Right atrium auricular region (tissue), 2 donors: Measurements from ENCODE around the gene DSE. TPM values are rescaled to one million over a fixed set of nuclear protein-coding genes. Genes with fewer than 3 reads are reported as not detected.

Experiments
- DNase-seq: peaks from one replicate; pipeline ENCODE4 v3.0.0-alpha.2; 2019; ENCODE audit warnings: low spot score
- H3K27ac ChIP-seq, 2 donors: fragments of 200-600 bp; sonication (generic); 1 replicate in 1 of 2; 2 replicates in 1 of 2; pipeline ENCODE4 v1.5.1; 2016 to 2019
- H3K27me3 ChIP-seq, 2 donors: fragments of 200-600 bp; sonication (generic); one replicate each; pipeline versions ENCODE4 v1.5.1 to v1.6.0; 2017 to 2019
- H3K36me3 ChIP-seq: fragments of 200-600 bp; sonication (generic); one replicate; pipeline ENCODE4 v1.5.1; 2016
- H3K4me1 ChIP-seq, 2 donors: fragments of 200-600 bp; sonication (generic); one replicate each; pipeline versions ENCODE4 v1.5.1 to v1.6.0; 2017 to 2019
- H3K4me3 ChIP-seq, 2 donors: fragments of 200-600 bp; sonication (generic); 1 replicate in 1 of 2; 2 replicates in 1 of 2; pipeline ENCODE4 v1.5.1; 2017 to 2019; ENCODE audit warnings: mild to moderate bottlenecking in 1 of 2, moderate library complexity in 1 of 2
- H3K9me3 ChIP-seq, 2 donors: fragments of 200-600 bp; sonication (generic); one replicate each; pipeline ENCODE4 v1.5.1; 2019
- CTCF ChIP-seq, 2 donors: fragments of 200-600 bp; sonication (generic); IDR thresholded peaks; one replicate each; pipeline ENCODE4 v1.5.1; 2019; ENCODE audit warnings: antibody characterized with exemption in 2 of 2
- total RNA-seq, 2 donors: library from RNA; depleted of rRNA; stranded (reverse); fragments of >200 nt; gene quantifications; one replicate each; pipeline ENCODE4 v1.1.0, GENCODE V29; 2016

Gene DSE
- total RNA-seq, 2 donors from 2014 or later = 19.4 to 31.7 TPM

DNA sequence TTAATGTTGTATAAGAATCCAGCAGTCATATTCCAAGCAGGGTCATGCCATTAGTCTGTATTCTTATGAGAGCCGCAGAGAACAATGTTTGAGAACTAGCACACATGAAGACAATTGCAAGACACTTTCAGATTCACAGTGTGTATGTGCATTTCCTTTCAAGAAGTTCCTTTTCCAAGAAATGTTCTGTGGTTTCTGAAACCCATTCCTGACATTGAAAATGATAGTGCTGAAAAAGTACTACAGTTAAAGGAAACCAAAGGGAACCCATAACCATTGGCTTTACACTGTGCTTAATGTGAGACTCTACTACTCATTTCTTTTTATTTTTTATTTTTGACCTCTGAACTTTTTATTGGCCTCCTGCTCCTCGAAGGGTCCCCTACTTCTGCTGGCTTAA, 86.2 kb downstream of the DSE start:
- no peak overlapping the region for H3K27ac ChIP-seq
- no peak for DNase-seq
- no peaks in the 10 kb centered on the region for H3K9me3 ChIP-seq
- no peak overlapping the region for H3K4me3 ChIP-seq
- H3K4me1 ChIP-seq = no peaks in the 10 kb centered on the region
- H3K36me3 ChIP-seq = no peaks in the 10 kb centered on the region
- TF ChIP-seq CTCF (IDR thresholded peaks at IDR 0.05) = no peak
- H3K27me3 ChIP-seq = no peaks in the 10 kb centered on the region

DNA sequence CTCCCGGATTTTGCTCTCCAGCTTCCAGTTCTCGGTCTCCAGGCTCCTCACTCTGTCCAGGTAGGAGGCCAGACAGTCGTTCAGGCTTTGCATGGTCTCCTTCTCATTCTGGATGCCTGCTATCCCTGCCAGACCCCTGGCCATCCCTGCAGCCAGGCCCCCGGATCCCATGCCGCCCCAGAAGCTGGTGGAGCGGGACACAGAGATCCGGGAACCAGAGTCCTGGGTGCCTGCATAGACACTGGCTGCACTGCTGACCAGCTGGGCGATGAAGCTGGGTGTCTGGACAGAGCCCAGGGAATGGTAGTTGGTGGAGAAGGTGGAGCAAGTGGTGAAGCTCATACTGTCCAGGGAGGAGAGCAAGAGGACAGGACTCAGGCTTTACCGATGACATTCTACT, 87.5 kb downstream of the DSE start:
- Histone ChIP-seq H3K4me1 (no peaks in the 10 kb centered on the region), H3K36me3 (no peaks in the 10 kb centered on the region), H3K27ac (no peak overlapping the region), H3K27me3 (no peaks in the 10 kb centered on the region), H3K9me3 (no peaks in the 10 kb centered on the region), H3K4me3 (no peak overlapping the region)
- no peak for TF ChIP-seq CTCF (IDR thresholded peaks at IDR 0.05)
- DNase-seq = no peak

DNA sequence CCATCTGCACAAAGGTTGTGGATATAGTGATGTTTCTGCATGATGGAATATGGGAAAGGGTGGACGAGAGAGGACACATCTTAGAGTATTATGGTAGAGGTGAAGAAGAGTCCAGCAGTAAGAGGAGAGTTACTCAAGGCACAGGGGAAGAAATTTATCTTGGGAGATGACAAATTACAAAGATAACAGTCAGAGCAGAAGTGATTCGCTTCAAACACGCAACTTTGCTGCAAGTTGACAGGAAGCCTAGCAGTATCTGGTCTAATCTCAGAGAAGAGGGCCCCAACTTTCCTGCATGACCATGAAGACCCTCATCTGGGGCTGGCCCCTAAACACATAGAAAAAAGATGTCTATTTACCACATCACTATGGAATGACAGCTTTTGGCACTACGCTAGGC, 89.2 kb downstream of the DSE start:
- Histone ChIP-seq H3K27ac (no peak overlapping the region), H3K36me3 (no peaks in the 10 kb centered on the region), H3K4me1 (no peaks in the 10 kb centered on the region), H3K4me3 (no peak overlapping the region), H3K9me3 (no peaks in the 10 kb centered on the region), H3K27me3 (no peaks in the 10 kb centered on the region)
- DNase-seq = no peak
- no peak for TF ChIP-seq CTCF (IDR thresholded peaks at IDR 0.05)

DNA sequence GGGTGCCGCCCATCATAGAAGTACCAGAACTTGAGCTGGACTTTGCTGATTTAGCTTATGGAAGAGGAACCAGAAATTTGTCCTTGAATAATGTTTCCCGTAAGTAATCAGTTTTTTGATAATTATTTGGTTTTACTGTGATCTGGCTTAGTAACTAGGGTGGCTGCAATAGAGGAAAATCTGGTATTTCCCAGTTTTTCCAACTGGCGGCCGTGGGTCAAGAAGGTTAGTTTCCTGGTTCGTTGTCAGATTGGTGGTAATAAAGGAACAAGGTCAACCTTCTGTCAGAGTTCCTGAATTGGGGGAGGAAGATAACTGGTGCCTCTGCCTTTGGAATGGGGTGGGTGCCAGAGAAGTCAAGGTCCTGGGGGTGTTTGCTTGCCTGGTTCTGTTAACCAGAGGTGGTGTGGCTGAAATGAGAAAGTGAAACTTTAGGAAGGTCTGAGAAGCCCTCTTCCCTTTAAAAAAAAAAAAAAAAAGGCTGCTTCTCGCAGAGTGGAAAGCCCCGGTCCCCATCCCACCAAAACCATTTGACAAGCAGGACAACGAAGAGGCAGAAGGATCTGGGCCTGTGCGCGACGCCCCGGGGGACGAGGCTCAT, 90.7 kb downstream of the DSE start, which contains the start of gene CALHM6:
Gene CALHM6, plus strand, starts transcription at position 45 of the 601 bp plus-strand sequence. Its CDS starts 555 bp downstream, at position 600.
- DNase-seq = no peak
- no peaks in the 10 kb centered on the region for H3K36me3 ChIP-seq
- no peak for TF ChIP-seq CTCF (IDR thresholded peaks at IDR 0.05)
- no peaks in the 10 kb centered on the region for H3K27me3 ChIP-seq
- peak within 1 kb of the TSS; percentile 21 to 57 for H3K4me3 ChIP-seq
- no peaks in the 10 kb centered on the region for H3K9me3 ChIP-seq
- no peaks in the 10 kb centered on the region for H3K4me1 ChIP-seq
- peak within 1 kb of the TSS in 1 of 2 donors; percentile 26 for H3K27ac ChIP-seq

DNA sequence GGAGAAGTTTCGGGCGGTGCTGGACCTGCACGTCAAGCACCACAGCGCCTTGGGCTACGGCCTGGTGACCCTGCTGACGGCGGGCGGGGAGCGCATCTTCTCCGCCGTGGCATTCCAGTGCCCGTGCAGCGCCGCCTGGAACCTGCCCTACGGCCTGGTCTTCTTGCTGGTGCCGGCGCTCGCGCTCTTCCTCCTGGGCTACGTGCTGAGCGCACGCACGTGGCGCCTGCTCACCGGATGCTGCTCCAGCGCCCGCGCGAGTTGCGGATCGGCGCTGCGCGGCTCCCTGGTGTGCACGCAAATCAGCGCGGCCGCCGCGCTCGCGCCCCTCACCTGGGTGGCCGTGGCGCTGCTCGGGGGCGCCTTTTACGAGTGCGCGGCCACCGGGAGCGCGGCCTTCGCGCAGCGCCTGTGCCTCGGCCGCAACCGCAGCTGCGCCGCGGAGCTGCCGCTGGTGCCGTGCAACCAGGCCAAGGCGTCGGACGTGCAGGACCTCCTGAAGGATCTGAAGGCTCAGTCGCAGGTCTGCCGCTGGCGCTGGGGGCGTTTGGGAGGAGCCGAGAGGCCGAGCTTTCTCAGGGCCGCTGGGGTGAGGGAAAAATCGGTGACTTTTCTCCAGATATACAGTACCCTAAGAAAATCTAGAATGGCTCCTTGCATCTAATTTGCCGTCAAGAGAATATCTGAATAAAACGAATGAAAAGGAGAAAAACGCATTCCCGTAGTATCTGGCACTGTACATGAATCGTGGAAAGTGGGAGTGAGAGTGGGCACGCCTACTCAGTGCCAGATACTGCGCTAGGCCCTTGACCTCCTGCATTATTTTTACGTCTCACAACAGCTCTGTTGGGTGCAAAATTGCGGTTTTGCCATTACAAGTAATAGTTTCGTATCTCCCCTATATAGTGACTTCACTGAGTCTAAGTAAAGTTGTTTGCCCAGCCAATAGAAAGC, 91.5 kb downstream of the DSE start:
- peak in 1 of 2 donors; percentile 16 for TF ChIP-seq CTCF (IDR thresholded peaks at IDR 0.05)
- H3K4me1 ChIP-seq = no peaks in the 10 kb centered on the region
- H3K27me3 ChIP-seq = no peaks in the 10 kb centered on the region
- peak overlapping the region in 1 of 2 donors; percentile 26 for H3K27ac ChIP-seq
- H3K9me3 ChIP-seq = no peaks in the 10 kb centered on the region
- H3K4me3 ChIP-seq = peak overlapping the region; percentile 21 to 57
- DNase-seq = no peak
- no peaks in the 10 kb centered on the region for H3K36me3 ChIP-seq
